ENCODE results near the gene OXTR.

OXTR gene

DNA sequence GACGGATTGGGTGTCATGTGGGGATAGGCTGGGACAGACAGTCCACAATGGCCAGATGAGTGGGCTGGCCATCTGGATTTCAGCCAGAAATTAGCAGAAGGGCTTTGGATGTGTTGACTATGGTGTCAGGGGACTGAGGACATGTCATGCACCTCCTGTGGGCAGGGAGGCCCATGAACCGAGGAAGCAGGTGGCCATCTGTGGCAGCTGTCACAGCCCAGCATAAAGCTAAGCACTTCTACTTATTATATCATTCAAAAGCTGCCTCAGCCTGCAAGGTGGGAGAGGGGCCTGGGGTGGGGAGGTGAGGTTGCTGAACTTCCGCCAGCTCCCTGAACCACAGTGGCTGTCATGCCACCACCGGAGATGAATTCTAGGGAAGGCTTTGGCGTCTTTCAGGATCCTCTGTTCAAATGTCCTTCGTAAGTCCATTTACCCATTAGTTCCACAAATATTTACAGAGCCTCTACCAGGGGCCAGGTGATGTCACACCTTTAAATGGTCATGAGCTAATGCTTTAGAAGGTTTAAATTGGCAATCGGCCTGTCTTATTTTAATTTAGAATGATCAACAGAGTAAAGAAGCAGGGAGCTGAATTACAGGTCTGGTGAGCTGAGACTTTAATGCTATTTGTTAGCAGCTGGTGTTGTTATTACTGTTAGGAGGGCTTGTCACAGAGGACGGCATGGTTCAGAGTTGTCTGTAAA, 59.5 kb downstream of the OXTR start:
- DNase-seq, result peak; percentile 86

DNA sequence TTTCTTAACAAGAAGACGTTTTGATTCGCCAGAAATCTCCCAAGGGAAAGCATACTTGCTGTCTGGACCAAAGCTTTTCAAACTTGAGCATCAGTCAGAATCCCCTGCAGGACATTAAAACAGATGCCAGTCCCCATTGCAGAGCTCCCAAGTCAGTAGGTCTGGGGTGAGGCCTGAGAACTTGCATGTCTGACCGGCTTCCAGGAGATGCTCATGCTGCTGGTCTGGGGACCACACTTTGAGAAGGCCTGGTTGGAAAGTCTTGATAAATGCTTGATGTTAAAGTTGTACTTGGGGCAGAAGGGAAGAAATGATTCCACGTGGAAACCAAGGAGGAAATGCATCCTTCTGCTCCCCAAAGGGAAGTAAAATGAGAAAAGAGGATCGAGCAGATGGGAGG, 60.1 kb downstream of the OXTR start:
- DNase-seq, result no peak

DNA sequence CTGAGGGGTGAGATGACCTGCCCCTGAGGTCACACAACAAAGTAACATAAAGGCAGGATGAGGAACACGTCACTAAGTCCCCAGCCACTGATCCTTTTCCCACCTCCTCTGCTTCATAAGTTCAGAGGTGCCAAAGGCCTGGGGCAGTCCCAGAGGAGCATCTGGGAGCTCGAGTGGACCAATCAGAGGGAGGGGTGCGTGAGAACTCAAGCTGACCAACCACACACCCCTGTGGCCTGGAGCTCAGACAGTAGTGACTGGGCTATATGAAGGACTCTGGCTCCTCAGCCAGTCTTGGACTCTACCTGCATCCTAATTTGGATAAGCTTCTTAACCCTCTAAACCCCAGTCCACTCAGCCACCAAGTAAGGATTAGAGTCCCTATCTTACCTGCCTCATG, 63.8 kb downstream of the OXTR start:
- no peak for DNase-seq

DNA sequence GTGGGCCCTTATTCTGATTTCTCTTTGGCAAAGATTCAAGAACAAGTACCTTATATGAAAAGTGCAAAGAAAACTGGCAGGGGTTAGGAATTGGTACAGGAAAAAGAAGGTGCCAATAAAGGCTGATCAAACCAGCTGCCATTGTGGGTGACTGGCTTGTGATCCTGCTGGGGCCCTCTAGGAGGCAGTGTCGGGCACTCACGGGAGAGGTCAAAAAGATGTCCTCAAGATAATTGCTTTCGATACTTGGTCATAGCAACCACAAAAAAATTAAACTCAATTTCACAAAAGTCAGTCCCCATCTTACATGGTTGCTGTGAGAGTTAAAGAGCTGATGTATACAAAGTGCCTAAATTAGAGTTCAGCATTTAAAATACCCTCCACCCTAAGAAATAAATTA, 66.9 kb downstream of the OXTR start:
- no peak for DNase-seq
